Middle frontal gyrus (tissue), 1 donor: ENCODE measurements around the gene NEDD1.

ENCODE experiments used
- DNase-seq: peaks from one replicate; pipeline ENCODE4 v3.0.0-alpha.2; 2015; ENCODE audit warnings: low spot score; ENCODE audit errors: extremely low spot score

The NEDD1 gene

DNA sequence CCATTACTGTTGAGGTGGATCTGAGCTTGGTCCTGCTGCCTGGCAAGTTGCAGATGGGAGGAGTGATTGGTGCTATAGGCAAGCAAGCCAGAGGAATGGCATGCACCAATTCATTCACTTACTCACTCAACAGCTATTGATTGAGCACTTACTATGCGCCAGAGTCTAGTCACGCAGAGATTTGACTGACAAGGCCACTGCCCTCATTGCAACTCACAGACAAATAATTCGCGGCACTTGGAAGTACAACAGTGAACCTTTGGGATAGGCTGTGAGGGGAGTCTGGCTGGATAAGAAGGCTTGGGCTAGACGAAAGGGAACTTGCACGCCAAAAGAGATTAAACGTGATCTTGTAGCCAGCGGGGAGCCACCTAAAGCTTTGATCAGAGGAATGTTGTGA lies 96.2 kb downstream of the NEDD1 start:
- no peak for DNase-seq
